ENCODE measurements around the gene ST6GALNAC1. TPM values are rescaled to one million over a fixed set of nuclear protein-coding genes. Genes with fewer than 3 reads are reported as not detected.

ST6GALNAC1 gene
- total and polyA plus RNA-seq, 2 donors (not counting 3 experiments of a cell fraction or from before 2014, with no cell fraction given): 0.19 to 0.55 TPM

DNA sequence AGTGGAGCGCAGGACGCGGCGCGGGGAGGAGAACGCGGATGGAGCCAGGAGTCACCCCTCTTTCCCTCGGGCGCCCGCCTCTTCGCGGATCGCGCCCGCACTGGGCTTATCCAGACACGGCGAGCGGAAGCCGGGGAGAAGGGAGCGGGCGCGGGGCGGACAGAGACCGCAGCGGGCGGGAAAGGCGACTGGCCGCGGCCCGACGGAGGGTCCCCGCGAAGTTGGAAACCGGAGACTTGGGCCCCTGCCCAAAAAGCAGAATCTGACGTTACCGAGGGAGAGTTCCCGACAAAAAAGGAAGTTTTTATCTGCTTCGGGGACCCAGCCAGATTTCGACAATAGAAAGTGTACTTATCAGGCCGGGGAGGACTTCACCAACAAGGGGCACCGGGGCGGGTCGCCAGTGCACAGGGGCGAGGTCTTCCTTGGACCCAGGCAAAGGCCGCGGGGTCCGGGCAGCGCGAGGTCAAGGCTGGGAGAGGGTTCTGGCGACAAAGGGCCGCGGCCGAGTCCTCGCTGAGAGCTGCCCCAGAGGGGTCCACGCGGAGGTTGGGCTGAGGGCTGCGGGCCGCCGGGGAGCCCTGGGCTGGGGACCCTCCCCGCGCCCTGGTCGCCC lies 58.4 kb downstream of the ST6GALNAC1 start:
- FAIRE-seq: peak; percentile 55
- Histone ChIP-seq H4K20me1 (replicated peaks; ENCODE audit: control insufficient read depth, extremely low read depth, insufficient read depth, low read length) (no peaks in the 10 kb centered on the region), H3K4me2 (ENCODE audit: insufficient read depth, low read length) (peak overlapping the region; percentile 78), H3K4me3 (replicated peaks in 1 of 3; ENCODE audit: insufficient read depth in 1 of 3, low read depth in 1 of 3, low read length in 3 of 3) (peak overlapping the region; percentile 17 to 37 (median 35)), H3K9me1 (replicated peaks; ENCODE audit: control insufficient read depth, extremely low read depth, insufficient read depth, low read length) (no peaks in the 10 kb centered on the region), H3K36me3 (ENCODE audit: control insufficient read depth in 2 of 2, extremely low read depth in 1 of 2, insufficient read depth in 2 of 2, low read length in 2 of 2) (no peaks in the 10 kb centered on the region), H3K79me2 (ENCODE audit: control insufficient read depth, insufficient read depth, low read length) (no peaks in the 10 kb centered on the region), H3K27ac (ENCODE audit: insufficient read depth, low read depth, low read length) (no peak overlapping the region), H3K4me1 (ENCODE audit: control insufficient read depth, extremely low read depth, insufficient read depth, low read length) (peaks cover 5% of the 10 kb centered on the region), H2AFZ (ENCODE audit: low read depth, low read length) (peak overlapping the region; percentile 63), H3K9me3 (replicated peaks; ENCODE audit: control insufficient read depth, insufficient read depth, low read length) (no peaks in the 10 kb centered on the region), H3K9ac (replicated peaks; ENCODE audit: extremely low read depth, insufficient read depth, low read length) (no peak overlapping the region), H3K27me3 (ENCODE audit: control insufficient read depth in 2 of 2, insufficient read depth in 2 of 2, low read length in 2 of 2) (peaks cover 16 to 18% of the 10 kb centered on the region in 2 experiments)
- BruUV-seq (replicated peaks): no TSS peak
- DNase-seq (ENCODE audit: low read depth, low spot score): no peak
- dilution Hi-C loops (cut with MboI; ENCODE audit: extremely low pct_ligation_motif_present, low sequenced_read_pairs): no loop called here
- TF ChIP-seq FOS (IDR thresholded peaks at IDR 0.05; ENCODE audit: borderline replicate concordance, insufficient read depth, low read length) (no peak), EZH2 (IDR thresholded peaks at IDR 0.05; ENCODE audit: borderline replicate concordance, low read depth, low read length, severe bottlenecking) (peak; percentile 77)
- ChIA-PET POLR2A (no interaction called here), CTCF (interaction anchor here (0.8 to 3.9 kb wide), 11 partner anchors 16 to 97 kb away, joined by 3 to 32 read pairs (median 7); partner anchors contain the start of gene PRCD)
- intact Hi-C loops (cut with micrococcal nuclease): loop anchor here (5.0 kb wide), 1 partner anchor 37 kb away; no protein-coding TSS in a partner anchor

DNA sequence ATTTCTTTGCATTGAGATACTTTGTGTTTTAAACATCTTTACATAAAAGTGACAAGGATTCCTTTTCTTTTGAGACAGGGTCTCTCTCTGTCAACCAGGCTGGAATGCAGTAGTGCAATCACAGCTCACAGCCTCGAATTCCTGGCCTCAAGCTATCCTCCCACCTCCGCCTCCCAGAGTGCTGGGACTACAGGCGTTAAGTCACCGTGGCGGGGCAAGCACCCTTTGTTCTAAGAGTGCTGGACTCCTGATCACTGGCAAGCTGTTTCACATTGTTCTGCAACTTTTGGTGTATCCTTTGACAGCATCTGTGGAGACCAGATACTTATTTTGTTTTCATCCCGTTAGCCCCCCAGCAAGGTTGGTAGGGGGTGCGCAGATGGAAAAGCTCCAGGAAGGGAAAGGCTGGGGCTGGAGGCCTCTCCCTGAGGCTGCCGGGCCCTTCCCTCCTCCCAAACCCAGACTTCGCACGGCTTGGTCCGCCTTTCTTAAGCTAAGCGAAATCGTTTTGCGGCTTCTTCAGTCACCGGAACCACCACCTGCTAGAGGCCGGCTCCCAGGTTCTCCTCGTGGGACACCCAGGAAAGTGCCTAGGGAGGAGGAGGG lies 59.0 kb downstream of the ST6GALNAC1 start:
- Histone ChIP-seq H3K36me3 (ENCODE audit: control insufficient read depth in 2 of 2, extremely low read depth in 1 of 2, insufficient read depth in 2 of 2, low read length in 2 of 2) (no peaks in the 10 kb centered on the region), H3K9me1 (replicated peaks; ENCODE audit: control insufficient read depth, extremely low read depth, insufficient read depth, low read length) (no peaks in the 10 kb centered on the region), H3K4me1 (ENCODE audit: control insufficient read depth, extremely low read depth, insufficient read depth, low read length) (peaks cover 5% of the 10 kb centered on the region), H3K27me3 (ENCODE audit: control insufficient read depth in 2 of 2, insufficient read depth in 2 of 2, low read length in 2 of 2) (peaks cover 16 to 18% of the 10 kb centered on the region in 2 experiments), H3K79me2 (ENCODE audit: control insufficient read depth, insufficient read depth, low read length) (no peaks in the 10 kb centered on the region), H4K20me1 (replicated peaks; ENCODE audit: control insufficient read depth, extremely low read depth, insufficient read depth, low read length) (no peaks in the 10 kb centered on the region), H2AFZ (ENCODE audit: low read depth, low read length) (no peak overlapping the region), H3K4me3 (replicated peaks in 1 of 3; ENCODE audit: insufficient read depth in 1 of 3, low read depth in 1 of 3, low read length in 3 of 3) (peak overlapping the region in 1 of 3 experiments; percentile 37), H3K9ac (replicated peaks; ENCODE audit: extremely low read depth, insufficient read depth, low read length) (no peak overlapping the region), H3K4me2 (ENCODE audit: insufficient read depth, low read length) (no peak overlapping the region), H3K9me3 (replicated peaks; ENCODE audit: control insufficient read depth, insufficient read depth, low read length) (no peaks in the 10 kb centered on the region), H3K27ac (ENCODE audit: insufficient read depth, low read depth, low read length) (no peak overlapping the region)
- ChIA-PET POLR2A (no interaction called here), CTCF (interaction anchor here (3.5 to 3.9 kb wide), 2 partner anchors 27 to 39 kb away, joined by 24 to 32 read pairs; no protein-coding TSS in a partner anchor)
- BruUV-seq (replicated peaks): no TSS peak
- intact Hi-C loops (cut with micrococcal nuclease) (loop anchor here (5.0 kb wide), 1 partner anchor 38 kb away; no protein-coding TSS in a partner anchor), dilution Hi-C loops (cut with MboI; ENCODE audit: extremely low pct_ligation_motif_present, low sequenced_read_pairs) (no loop called here)
- no peak for FAIRE-seq
- TF ChIP-seq CTCF (IDR thresholded peaks at IDR 0.05; ENCODE audit: extremely low read depth in 1 of 2, insufficient read depth in 1 of 2, low read depth in 1 of 2, low read length in 2 of 2) (no peak), GATA2 (IDR thresholded peaks at IDR 0.05; ENCODE audit: insufficient read depth, insufficient read length, low read depth, low read length) (no peak), POLR2AphosphoS5 (IDR thresholded peaks at IDR 0.05; ENCODE audit: insufficient read depth, low read depth, low read length) (no peak), FOS (IDR thresholded peaks at IDR 0.05; ENCODE audit: borderline replicate concordance, insufficient read depth, low read length) (no peak), MYC (IDR thresholded peaks at IDR 0.05; ENCODE audit: low read depth, low read length) (no peak)
- TF ChIP-seq, protein P1, sequence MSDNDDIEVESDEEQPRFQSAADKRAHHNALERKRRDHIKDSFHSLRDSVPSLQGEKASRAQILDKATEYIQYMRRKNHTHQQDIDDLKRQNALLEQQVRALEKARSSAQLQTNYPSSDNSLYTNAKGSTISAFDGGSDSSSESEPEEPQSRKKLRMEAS (IDR thresholded peaks at IDR 0.05; ENCODE audit: insufficient read depth, insufficient read length): no peak
- no peak for DNase-seq (ENCODE audit: low read depth, low spot score)

Measured in endothelial cell of umbilical vein (primary cell).